ENCODE measurements around the gene C10orf90.
A peak's percentile ranks its signal among the peaks of the same experiment; 100 is the strongest.

Gene C10orf90

GRCh38 chr10:126632705-126633104 lies 37.8 kb downstream of the C10orf90 start:
- DNase-seq (ENCODE audit: low read depth) = no peak

GRCh38 chr10:126629925-126630624 lies 40.4 kb downstream of the C10orf90 start:
- no peak for DNase-seq (ENCODE audit: low read depth)

- no peak for DNase-seq (ENCODE audit: low read depth)
Observed at GRCh38 chr10:126628746-126629145, 41.7 kb downstream of the C10orf90 start.

GRCh38 chr10:126621846-126622245 lies 48.6 kb downstream of the C10orf90 start:
- no peak for DNase-seq (ENCODE audit: low read depth)

GRCh38 chr10:126618466-126618865 lies 52.0 kb downstream of the C10orf90 start:
- DNase-seq (ENCODE audit: low read depth) = no peak

- no peak for DNase-seq (ENCODE audit: low read depth)
Observed at GRCh38 chr10:126617733-126618132, 52.8 kb downstream of the C10orf90 start.

GRCh38 chr10:126617208-126617607 lies 53.3 kb downstream of the C10orf90 start:
- DNase-seq (ENCODE audit: low read depth) = no peak

- no peak for DNase-seq (ENCODE audit: low read depth)
Observed at GRCh38 chr10:126616737-126617136, 53.8 kb downstream of the C10orf90 start.

- no peak for DNase-seq (ENCODE audit: low read depth)
Observed at GRCh38 chr10:126611303-126611702, 59.2 kb downstream of the C10orf90 start.

- no peak for DNase-seq (ENCODE audit: low read depth)
Observed at GRCh38 chr10:126609566-126609965, 60.9 kb downstream of the C10orf90 start.

GRCh38 chr10:126599949-126600682 lies 70.4 kb downstream of the C10orf90 start:
- DNase-seq (ENCODE audit: low read depth) = no peak

GRCh38 chr10:126598009-126598408 lies 72.5 kb downstream of the C10orf90 start:
- DNase-seq (ENCODE audit: low read depth) = peak; percentile 5

- peak; percentile 42 for DNase-seq (ENCODE audit: low read depth)
Observed at GRCh38 chr10:126597211-126597610, 73.3 kb downstream of the C10orf90 start.

- DNase-seq (ENCODE audit: low read depth) = no peak
Observed at GRCh38 chr10:126596472-126597016, 73.9 kb downstream of the C10orf90 start.

- DNase-seq (ENCODE audit: low read depth) = no peak
Observed at GRCh38 chr10:126595160-126595559, 75.3 kb downstream of the C10orf90 start.

GRCh38 chr10:126593968-126594701 lies 76.4 kb downstream of the C10orf90 start:
- no peak for DNase-seq (ENCODE audit: low read depth)

- no peak for DNase-seq (ENCODE audit: low read depth)
Observed at GRCh38 chr10:126592901-126593300, 77.6 kb downstream of the C10orf90 start.

GRCh38 chr10:126588024-126588423 lies 82.5 kb downstream of the C10orf90 start:
- no peak for DNase-seq (ENCODE audit: low read depth)

GRCh38 chr10:126586878-126587277 lies 83.6 kb downstream of the C10orf90 start:
- no peak for DNase-seq (ENCODE audit: low read depth)

- no peak for DNase-seq (ENCODE audit: low read depth)
Observed at GRCh38 chr10:126586128-126586527, 84.4 kb downstream of the C10orf90 start.

GRCh38 chr10:126585249-126586017 lies 85.1 kb downstream of the C10orf90 start:
- no peak for DNase-seq (ENCODE audit: low read depth)

GRCh38 chr10:126584836-126585235 lies 85.7 kb downstream of the C10orf90 start:
- no peak for DNase-seq (ENCODE audit: low read depth)
